NB4 (cell line): Measurements from ENCODE around the gene AQP7.
A peak's percentile ranks its signal among the peaks of the same experiment; 100 is the strongest.

ENCODE experiments used
- DNase-seq: peaks from one replicate; pipeline ENCODE4 v3.0.0; 2010; ENCODE audit warnings: low read depth
- H3K4me3 ChIP-seq: one replicate; pipeline ENCODE4 v1.5.1; 2011; ENCODE audit warnings: mild to moderate bottlenecking, low read depth, low read length, moderate library complexity
- CTCF ChIP-seq: IDR thresholded peaks from one replicate; pipeline ENCODE4 v1.5.1; 2012; ENCODE audit warnings: low read depth, low read length
- MYC ChIP-seq: IDR thresholded peaks from 2 replicates; pipeline ENCODE4 v1.6.1; 2011; ENCODE audit warnings: low read depth, low read length
- POLR2A ChIP-seq: IDR thresholded peaks from 2 replicates; pipeline ENCODE4 v1.6.1; 2011; ENCODE audit warnings: mild to moderate bottlenecking; ENCODE audit not compliant: insufficient read length; ENCODE audit errors: extremely low read depth
- TF ChIP-seq, protein P1 (sequence below): IDR thresholded peaks from 2 replicates; pipeline ENCODE4 v1.6.1; 2011; ENCODE audit warnings: low read depth, low read length

AQP7 gene

DNA sequence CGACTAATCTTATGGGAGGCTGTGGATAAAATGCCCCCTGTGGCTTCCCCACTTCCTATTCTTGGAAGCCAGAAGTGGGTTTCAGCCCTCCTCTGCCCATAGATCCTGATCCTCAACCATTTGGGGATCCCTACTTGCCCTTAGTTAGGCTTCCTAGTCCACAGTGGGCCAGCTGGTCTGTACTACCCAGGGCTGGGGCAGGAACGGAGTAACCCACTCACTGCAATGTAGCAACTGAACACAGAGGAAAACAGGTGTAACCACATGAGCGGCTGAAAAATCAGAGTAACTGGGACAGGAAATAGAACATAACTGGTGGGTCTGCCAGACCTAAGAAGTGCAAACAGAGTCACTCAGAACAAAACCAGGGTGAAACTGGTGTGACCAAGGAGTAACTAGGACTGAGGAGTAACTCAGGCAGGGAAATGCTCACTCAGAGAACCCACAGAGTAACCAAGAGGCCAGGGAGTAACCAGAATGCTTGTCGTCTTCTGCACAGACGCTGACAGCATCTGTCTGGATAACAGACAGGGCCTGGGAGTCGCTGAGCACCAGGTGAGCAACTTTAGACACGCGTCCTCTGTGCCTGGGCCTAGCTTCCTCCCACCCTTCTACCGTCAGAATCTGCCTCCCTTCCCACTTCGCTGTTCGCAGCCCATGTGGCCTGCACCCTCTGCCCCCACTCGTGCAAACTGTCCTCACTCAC lies 44.0 kb upstream of the AQP7 start:
- peak; percentile 88 for DNase-seq
- TF ChIP-seq CTCF (no peak), MYC (no peak), POLR2A (no peak)
- TF ChIP-seq, protein P1, sequence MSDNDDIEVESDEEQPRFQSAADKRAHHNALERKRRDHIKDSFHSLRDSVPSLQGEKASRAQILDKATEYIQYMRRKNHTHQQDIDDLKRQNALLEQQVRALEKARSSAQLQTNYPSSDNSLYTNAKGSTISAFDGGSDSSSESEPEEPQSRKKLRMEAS: no peak
- peak overlapping the region; percentile 62 for H3K4me3 ChIP-seq

- no peak for DNase-seq
- H3K4me3 ChIP-seq: no peak overlapping the region
- TF ChIP-seq, protein P1: no peak
- TF ChIP-seq MYC (no peak), POLR2A (no peak), CTCF (no peak)
Measured at GRCh38 chr9:33445389-33446239, 43.2 kb upstream of the AQP7 start.

GRCh38 chr9:33443464-33444154 lies 41.2 kb upstream of the AQP7 start:
- TF ChIP-seq CTCF: no peak
- TF ChIP-seq, protein P1: no peak
- no peak overlapping the region for H3K4me3 ChIP-seq
- peak; percentile 33 for DNase-seq

- DNase-seq: peak; percentile 69
- H3K4me3 ChIP-seq: no peak overlapping the region
- TF ChIP-seq CTCF (no peak), POLR2A (no peak), MYC (no peak)
- TF ChIP-seq, protein P1: no peak; the same call in 1 of the 2 replicates
Measured at GRCh38 chr9:33443047-33443446, 40.7 kb upstream of the AQP7 start.

GRCh38 chr9:33442125-33442524 lies 39.8 kb upstream of the AQP7 start:
- no peak for DNase-seq
- TF ChIP-seq, protein P1: no peak
- TF ChIP-seq CTCF (no peak), POLR2A (no peak), MYC (no peak)
- H3K4me3 ChIP-seq: no peak overlapping the region
